ENCODE measurements around the gene HOXC13. TPM values are rescaled to one million over a fixed set of nuclear protein-coding genes. Genes with fewer than 3 reads are reported as not detected.

The HOXC13 gene, protein sequence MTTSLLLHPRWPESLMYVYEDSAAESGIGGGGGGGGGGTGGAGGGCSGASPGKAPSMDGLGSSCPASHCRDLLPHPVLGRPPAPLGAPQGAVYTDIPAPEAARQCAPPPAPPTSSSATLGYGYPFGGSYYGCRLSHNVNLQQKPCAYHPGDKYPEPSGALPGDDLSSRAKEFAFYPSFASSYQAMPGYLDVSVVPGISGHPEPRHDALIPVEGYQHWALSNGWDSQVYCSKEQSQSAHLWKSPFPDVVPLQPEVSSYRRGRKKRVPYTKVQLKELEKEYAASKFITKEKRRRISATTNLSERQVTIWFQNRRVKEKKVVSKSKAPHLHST
- not detected in 2 replicates for total RNA-seq

DNA sequence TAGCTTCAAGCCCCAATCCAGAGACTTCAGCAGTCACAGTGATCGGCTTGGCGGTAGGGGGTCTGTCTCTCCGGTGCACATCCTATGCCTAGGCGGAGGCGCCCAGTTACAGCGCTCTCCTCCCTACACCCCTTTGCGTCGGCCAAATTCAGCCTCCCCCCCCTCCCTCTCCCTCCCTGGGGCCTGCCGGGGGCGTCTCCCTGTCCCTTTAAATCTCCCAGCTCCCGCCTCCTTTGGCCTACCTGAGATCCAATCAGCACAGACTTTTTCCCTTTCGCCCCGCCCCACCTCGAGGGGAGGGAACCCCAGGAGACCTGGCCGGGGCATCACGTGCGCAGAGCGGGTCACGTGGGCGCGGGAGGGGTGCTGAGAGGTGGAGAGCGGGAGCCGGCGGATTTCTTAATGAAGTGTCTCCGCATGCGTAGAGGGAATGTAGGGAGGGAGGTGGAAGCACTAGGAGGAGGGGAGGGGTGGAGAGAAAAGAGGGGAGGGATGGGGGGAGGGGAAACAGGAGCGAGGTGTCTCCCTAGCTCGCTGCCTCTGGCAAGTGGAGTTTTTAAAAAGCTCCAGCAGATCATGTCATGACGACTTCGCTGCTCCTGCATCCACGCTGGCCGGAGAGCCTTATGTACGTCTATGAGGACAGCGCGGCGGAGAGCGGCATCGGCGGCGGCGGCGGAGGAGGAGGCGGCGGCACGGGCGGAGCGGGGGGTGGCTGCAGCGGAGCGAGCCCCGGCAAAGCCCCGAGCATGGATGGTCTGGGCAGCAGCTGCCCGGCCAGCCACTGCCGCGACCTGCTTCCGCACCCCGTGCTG, at the start of gene HOXC13:
HOXC13 (plus strand) TSS at position 506 of the 815 bp plus-strand sequence; CDS start at position 582, 76 bp downstream.

DNA sequence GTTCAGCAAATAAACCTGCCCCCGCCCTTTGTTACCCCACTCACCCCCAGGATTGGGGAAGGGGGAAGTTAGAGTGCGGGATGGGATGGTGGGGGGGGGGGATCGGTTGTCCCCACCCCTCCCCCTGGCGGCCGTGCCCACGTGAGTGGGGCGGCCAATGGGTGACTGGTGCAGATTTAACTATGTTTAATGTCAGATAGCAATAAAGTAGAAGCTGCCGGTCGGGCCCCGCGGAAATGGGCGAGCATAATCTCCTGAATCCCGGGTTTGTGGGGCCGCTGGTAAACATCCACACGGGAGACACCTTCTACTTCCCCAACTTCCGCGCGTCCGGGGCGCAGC, 16.0 kb downstream of the HOXC13 start, which contains the start of gene HOXC12:
HOXC12 (plus strand) TSS at position 210 of the 342 bp plus-strand sequence; CDS start at position 237, 27 bp downstream.

DNA sequence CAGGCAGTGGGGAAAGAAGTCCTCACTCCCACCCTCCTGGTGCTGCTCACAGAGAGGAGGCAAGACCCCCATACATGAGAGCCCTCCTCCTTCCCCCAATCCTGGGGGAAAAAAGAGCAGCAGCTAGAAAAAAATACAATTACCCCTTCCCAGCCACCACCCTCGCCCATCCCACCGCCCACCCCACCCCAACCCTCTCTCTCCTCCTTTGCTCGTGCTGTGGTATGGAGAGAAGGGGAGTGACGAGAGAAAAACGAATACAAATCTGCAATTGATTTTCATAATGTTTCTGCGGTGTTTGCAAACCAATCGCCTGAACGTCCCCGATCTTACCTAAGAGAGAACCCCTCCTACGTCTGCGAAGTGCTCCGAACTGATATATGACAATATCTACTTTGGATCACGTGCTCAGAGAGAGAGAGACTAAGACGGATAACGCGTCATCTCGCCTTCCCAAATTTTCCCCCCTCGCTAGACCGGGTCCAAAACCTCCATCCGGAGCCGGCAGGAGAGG, 34.1 kb downstream of the HOXC13 start, which contains the start of gene HOXC11:
HOXC11 (plus strand) TSS at position 405 of the 514 bp plus-strand sequence. CDS start 116 bp downstream, outside the sequence.

DNA sequence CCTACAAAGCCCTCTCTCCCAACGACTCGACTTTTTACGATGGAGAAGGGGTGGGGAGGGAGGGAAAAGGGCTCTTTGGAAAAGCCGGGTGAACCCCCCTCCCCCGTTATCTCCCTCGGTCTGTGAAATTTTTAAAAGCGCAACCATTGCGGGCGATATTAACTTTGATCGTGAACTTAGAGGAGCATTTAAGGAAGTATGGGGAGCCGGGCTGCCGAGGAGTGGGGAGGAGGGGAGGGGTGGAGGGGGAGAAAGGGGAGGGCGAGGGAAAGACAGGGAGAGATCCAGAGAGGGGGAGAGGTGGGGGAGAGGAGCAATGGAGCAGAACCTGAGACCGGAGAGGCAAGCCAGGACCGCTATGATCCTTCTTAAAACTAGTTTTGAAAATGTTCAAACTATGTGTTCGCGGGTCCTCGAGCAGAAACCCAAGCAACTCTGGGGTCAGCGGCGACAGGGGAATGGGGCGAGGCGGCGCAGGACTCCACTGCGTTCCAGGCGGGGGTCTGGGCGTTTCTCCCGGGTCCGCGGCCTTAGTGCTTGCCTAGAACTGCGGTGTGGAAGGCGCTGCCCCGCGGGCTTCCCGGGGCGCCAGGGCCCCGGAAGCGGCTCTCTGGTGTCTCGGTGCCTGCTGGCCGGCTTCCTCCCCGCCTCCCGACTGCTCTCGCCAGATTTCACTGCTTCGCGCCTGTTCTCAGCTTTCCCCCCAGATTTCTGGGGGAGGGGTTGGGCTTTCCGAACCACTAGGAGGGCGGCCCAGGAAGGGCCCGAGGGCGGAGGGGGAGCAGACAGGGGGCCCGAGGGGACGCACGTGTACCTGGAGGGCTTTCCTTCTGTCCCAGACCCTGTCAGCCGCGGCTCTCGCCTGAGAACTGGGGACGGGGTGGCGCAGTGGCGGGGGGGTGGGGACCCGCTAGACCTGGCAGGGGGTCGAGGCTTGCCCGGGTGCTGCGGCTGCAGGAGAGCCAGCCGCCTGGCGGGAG, 35.7 kb downstream of the HOXC13 start, which contains the start of gene HOTAIR:
HOTAIR (minus strand) TSS at position 871 of the 980 bp plus-strand sequence.

DNA sequence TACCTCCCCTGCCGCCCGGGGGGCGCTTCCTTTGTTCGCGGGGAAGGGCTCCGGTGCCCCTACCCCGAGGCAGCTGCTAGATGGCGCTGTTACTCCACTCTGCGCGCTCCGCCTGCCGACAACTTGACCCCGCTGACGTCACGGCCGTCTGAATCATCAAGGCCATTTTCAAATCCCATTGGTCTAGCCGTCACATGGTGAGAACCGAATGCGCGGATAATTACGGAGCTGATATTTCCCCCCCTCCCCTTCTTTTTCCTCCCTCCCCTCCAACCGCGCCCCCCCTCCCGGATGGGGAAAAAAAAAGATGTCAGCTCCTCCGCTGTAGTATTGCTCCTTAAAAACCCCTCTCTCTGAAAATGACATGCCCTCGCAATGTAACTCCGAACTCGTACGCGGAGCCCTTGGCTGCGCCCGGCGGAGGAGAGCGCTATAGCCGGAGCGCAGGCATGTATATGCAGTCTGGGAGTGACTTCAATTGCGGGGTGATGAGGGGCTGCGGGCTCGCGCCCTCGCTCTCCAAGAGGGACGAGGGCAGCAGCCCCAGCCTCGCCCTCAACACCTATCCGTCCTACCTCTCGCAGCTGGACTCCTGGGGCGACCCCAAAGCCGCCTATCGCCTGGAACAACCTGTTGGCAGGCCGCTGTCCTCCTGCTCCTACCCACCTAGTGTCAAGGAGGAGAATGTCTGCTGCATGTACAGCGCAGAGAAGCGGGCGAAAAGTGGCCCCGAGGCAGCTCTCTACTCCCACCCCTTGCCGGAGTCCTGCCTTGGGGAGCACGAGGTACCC, 46.5 kb downstream of the HOXC13 start, which contains the start of gene HOXC10:
HOXC10 (plus strand) TSS at position 246 of the 791 bp plus-strand sequence; CDS start at position 360, 114 bp downstream.

Other genes starting within 250 kb of the HOXC13 start
- 50.7 and 71.8 TPM in 2 replicates for gene CALCOCO1, start 211.4 kb upstream of the HOXC13 start, total RNA-seq
- gene CISTR, start 186.9 kb upstream of the HOXC13 start, total RNA-seq = not detected in 2 replicates
- gene HOXC12, start 16.1 kb downstream of the HOXC13 start, total RNA-seq = not detected in 2 replicates
- not detected in 2 replicates for gene HOXC11, start 34.3 kb downstream of the HOXC13 start, total RNA-seq
- gene HOTAIR, start 36.1 kb downstream of the HOXC13 start, total RNA-seq = not detected in 2 replicates
- gene HOXC10, start 46.3 kb downstream of the HOXC13 start, total RNA-seq = not detected in 2 replicates
- gene HOXC9, start 61.3 kb downstream of the HOXC13 start, total RNA-seq = not detected in 2 replicates
- gene HOXC8, start 70.2 kb downstream of the HOXC13 start, total RNA-seq = not detected in 2 replicates
- gene HOXC6, start 89.6 kb downstream of the HOXC13 start, total RNA-seq = 0.66 TPM in 1 of 2 replicates, not detected in the other
- not detected in 2 replicates for gene HOXC5, start 94.2 kb downstream of the HOXC13 start, total RNA-seq
- gene HOXC4, start 115.0 kb downstream of the HOXC13 start, total RNA-seq = not detected in 2 replicates

Data from endothelial cell of coronary artery (primary cell).